ENCODE results near the gene RBFOX1. TPM values are rescaled to one million over a fixed set of nuclear protein-coding genes. Genes with fewer than 3 reads are reported as not detected.

Gene RBFOX1
- total RNA-seq, 1 donor from 2014 or later = 0.84 TPM

- no peaks in the 10 kb centered on the region for H4K20me1 ChIP-seq (ENCODE audit: insufficient read depth, low read length)
- FAIRE-seq (no peak), DNase-seq (ENCODE audit: low read depth) (no peak)
- H3K79me2 ChIP-seq (ENCODE audit: insufficient read depth, low read length) = no peaks in the 10 kb centered on the region
- H3K9me3 ChIP-seq (ENCODE audit: insufficient read depth, low read depth, low read length) = no peaks in the 10 kb centered on the region
- H2AFZ ChIP-seq (ENCODE audit: low read depth, low read length) = no peak overlapping the region
- no peaks in the 10 kb centered on the region for H3K36me3 Mint-ChIP-seq (ENCODE audit: low read depth, unreplicated experiment)
- H3K27me3 ChIP-seq (ENCODE audit: insufficient read depth, low read length) = no peaks in the 10 kb centered on the region
- H3K27me3 Mint-ChIP-seq (ENCODE audit: low read depth, unreplicated experiment) = no peaks in the 10 kb centered on the region
- H3K27ac Mint-ChIP-seq (ENCODE audit: unreplicated experiment) = no peak overlapping the region
- no peak overlapping the region for H3K4me3 Mint-ChIP-seq (ENCODE audit: unreplicated experiment)
- no peaks in the 10 kb centered on the region for H3K4me1 ChIP-seq (ENCODE audit: insufficient read depth, low read length)
- H3K9me3 Mint-ChIP-seq (ENCODE audit: unreplicated experiment) = no peaks in the 10 kb centered on the region
- H3K9ac ChIP-seq (ENCODE audit: low read length) = no peak overlapping the region
- no peaks in the 10 kb centered on the region for H3K36me3 ChIP-seq (ENCODE audit: insufficient read depth, low read length)
- peaks cover 19% of the 10 kb centered on the region for H3K4me1 Mint-ChIP-seq (ENCODE audit: low read depth, unreplicated experiment)
- H3K4me2 ChIP-seq (ENCODE audit: low read length) = no peak overlapping the region
- H3K27ac ChIP-seq (ENCODE audit: low read depth, low read length) = no peak overlapping the region
- no peak overlapping the region for H3K4me3 ChIP-seq (ENCODE audit: insufficient read depth, low read depth, low read length)
- TF ChIP-seq CTCF (IDR thresholded peaks at IDR 0.05; ENCODE audit: insufficient read depth, low read depth, low read length) = no peak
- TF ChIP-seq EZH2 (IDR thresholded peaks at IDR 0.05; ENCODE audit: insufficient read depth, low read length) = no peak
Observed at GRCh38 chr16:7613518-7613917, 280.9 kb downstream of the RBFOX1 start.

- TF ChIP-seq EZH2 (IDR thresholded peaks at IDR 0.05; ENCODE audit: insufficient read depth, low read length) (no peak), CTCF (IDR thresholded peaks at IDR 0.05; ENCODE audit: insufficient read depth, low read depth, low read length) (no peak)
- no peaks in the 10 kb centered on the region for H3K4me1 ChIP-seq (ENCODE audit: insufficient read depth, low read length)
- H3K9me3 ChIP-seq (ENCODE audit: insufficient read depth, low read depth, low read length) = no peaks in the 10 kb centered on the region
- Mint-ChIP-seq H3K4me1 (ENCODE audit: low read depth, unreplicated experiment) (peaks cover 15% of the 10 kb centered on the region), H3K27ac (ENCODE audit: unreplicated experiment) (no peak overlapping the region), H3K27me3 (ENCODE audit: low read depth, unreplicated experiment) (no peaks in the 10 kb centered on the region), H3K9me3 (ENCODE audit: unreplicated experiment) (no peaks in the 10 kb centered on the region), H3K4me3 (ENCODE audit: unreplicated experiment) (no peak overlapping the region), H3K36me3 (ENCODE audit: low read depth, unreplicated experiment) (no peaks in the 10 kb centered on the region)
- H3K79me2 ChIP-seq (ENCODE audit: insufficient read depth, low read length) = no peaks in the 10 kb centered on the region
- H3K27ac ChIP-seq (ENCODE audit: low read depth, low read length) = no peak overlapping the region
- no peak for FAIRE-seq
- no peak for DNase-seq (ENCODE audit: low read depth)
- H3K4me3 ChIP-seq (ENCODE audit: insufficient read depth, low read depth, low read length) = no peak overlapping the region
- no peaks in the 10 kb centered on the region for H4K20me1 ChIP-seq (ENCODE audit: insufficient read depth, low read length)
- H3K9ac ChIP-seq (ENCODE audit: low read length) = no peak overlapping the region
- H3K4me2 ChIP-seq (ENCODE audit: low read length) = no peak overlapping the region
- H3K36me3 ChIP-seq (ENCODE audit: insufficient read depth, low read length) = no peaks in the 10 kb centered on the region
- H3K27me3 ChIP-seq (ENCODE audit: insufficient read depth, low read length) = no peaks in the 10 kb centered on the region
- no peak overlapping the region for H2AFZ ChIP-seq (ENCODE audit: low read depth, low read length)
Observed at GRCh38 chr16:7614021-7614795, 281.6 kb downstream of the RBFOX1 start.

GRCh38 chr16:7615565-7615964 is 282.9 kb downstream of the RBFOX1 start:
- Mint-ChIP-seq H3K27me3 (ENCODE audit: low read depth, unreplicated experiment) (no peaks in the 10 kb centered on the region), H3K9me3 (ENCODE audit: unreplicated experiment) (no peaks in the 10 kb centered on the region), H3K27ac (ENCODE audit: unreplicated experiment) (no peak overlapping the region), H3K36me3 (ENCODE audit: low read depth, unreplicated experiment) (no peaks in the 10 kb centered on the region), H3K4me3 (ENCODE audit: unreplicated experiment) (no peak overlapping the region), H3K4me1 (ENCODE audit: low read depth, unreplicated experiment) (peaks cover 15% of the 10 kb centered on the region)
- Histone ChIP-seq H3K27me3 (ENCODE audit: insufficient read depth, low read length) (no peaks in the 10 kb centered on the region), H3K79me2 (ENCODE audit: insufficient read depth, low read length) (no peaks in the 10 kb centered on the region), H3K4me2 (ENCODE audit: low read length) (no peak overlapping the region), H3K9ac (ENCODE audit: low read length) (no peak overlapping the region), H2AFZ (ENCODE audit: low read depth, low read length) (no peak overlapping the region), H3K27ac (ENCODE audit: low read depth, low read length) (no peak overlapping the region), H3K9me3 (ENCODE audit: insufficient read depth, low read depth, low read length) (no peaks in the 10 kb centered on the region), H3K4me3 (ENCODE audit: insufficient read depth, low read depth, low read length) (no peak overlapping the region), H4K20me1 (ENCODE audit: insufficient read depth, low read length) (no peaks in the 10 kb centered on the region), H3K36me3 (ENCODE audit: insufficient read depth, low read length) (no peaks in the 10 kb centered on the region), H3K4me1 (ENCODE audit: insufficient read depth, low read length) (no peaks in the 10 kb centered on the region)
- no peak for TF ChIP-seq CTCF (IDR thresholded peaks at IDR 0.05; ENCODE audit: insufficient read depth, low read depth, low read length)
- TF ChIP-seq EZH2 (IDR thresholded peaks at IDR 0.05; ENCODE audit: insufficient read depth, low read length) = no peak
- FAIRE-seq = no peak
- no peak for DNase-seq (ENCODE audit: low read depth)
